Fibroblast of peridontal ligament (primary cell): ENCODE data around the gene SARM1.
"Not testable (repeated sequence)": the region's sequence is repeated elsewhere in the genome, so short reads cannot be mapped to it uniquely, and the experiment has no call there.

Experiments used
- DNase-seq: peaks from one replicate; pipeline ENCODE4 v3.0.0-alpha.2; 2010; ENCODE audit errors: extremely low read depth

SARM1 gene

GRCh38 chr17:28371245-28372202 is at the start of gene SARM1:
Gene SARM1, plus strand, starts transcription at chr17:28371694. Its CDS starts 339 bp downstream, at chr17:28372033.
- DNase-seq: peak; percentile 75

- DNase-seq: no peak
Measured at GRCh38 chr17:28324267-28324745, 47.2 kb upstream of the SARM1 start.

GRCh38 chr17:28324781-28325180 is 46.7 kb upstream of the SARM1 start:
- DNase-seq: no peak

- no peak for DNase-seq
Measured at GRCh38 chr17:28325211-28325610, 46.3 kb upstream of the SARM1 start.

GRCh38 chr17:28326114-28326513 is 45.4 kb upstream of the SARM1 start:
- no peak for DNase-seq

GRCh38 chr17:28327031-28327607 is 44.4 kb upstream of the SARM1 start:
- DNase-seq: no peak

GRCh38 chr17:28327709-28328108 is 43.8 kb upstream of the SARM1 start:
- peak; percentile 57 for DNase-seq

- DNase-seq: peak; percentile 9
Measured at GRCh38 chr17:28328325-28328724, 43.2 kb upstream of the SARM1 start.

- DNase-seq: no peak
Measured at GRCh38 chr17:28330671-28331070, 40.8 kb upstream of the SARM1 start.

- DNase-seq: no peak
Measured at GRCh38 chr17:28331891-28332420, 39.5 kb upstream of the SARM1 start.

- no peak for DNase-seq
Measured at GRCh38 chr17:28333083-28333746, 38.3 kb upstream of the SARM1 start.

- peak; percentile 24 for DNase-seq
Measured at GRCh38 chr17:28334171-28334570, 37.3 kb upstream of the SARM1 start.

GRCh38 chr17:28334666-28335200 is 36.8 kb upstream of the SARM1 start:
- peak; percentile 65 for DNase-seq

- DNase-seq: peak; percentile 100
Measured at GRCh38 chr17:28335201-28335958, 36.1 kb upstream of the SARM1 start, which contains the start of the genes IFT20 and TNFAIP1. Gene IFT20, minus strand, starts transcription at chr17:28335472. Its CDS starts 3,487 bp downstream, at chr17:28331985. Gene TNFAIP1, plus strand, starts transcription at chr17:28335761. Its CDS starts 3,761 bp downstream, at chr17:28339522.

GRCh38 chr17:28335959-28336871 is 35.3 kb upstream of the SARM1 start:
- DNase-seq: peak; percentile 87

GRCh38 chr17:28338056-28338768 is 33.3 kb upstream of the SARM1 start:
- DNase-seq: peak; percentile 59

- DNase-seq: not testable (repeated sequence)
Measured at GRCh38 chr17:28338769-28339212, 32.7 kb upstream of the SARM1 start.

- no peak for DNase-seq
Measured at GRCh38 chr17:28339431-28339830, 32.1 kb upstream of the SARM1 start.

- DNase-seq: no peak
Measured at GRCh38 chr17:28340374-28340773, 31.1 kb upstream of the SARM1 start.
